DND-41 (cell line): ENCODE results near the gene TMPRSS4.

Experiments
- CTCF ChIP-seq: IDR thresholded peaks from 2 replicates; pipeline ENCODE4 v1.5.1; 2012; ENCODE audit warnings: borderline replicate concordance, low read length, moderate library complexity, mild to moderate bottlenecking; ENCODE audit not compliant: poor library complexity, severe bottlenecking; ENCODE audit errors: extremely low read depth
- EZH2 ChIP-seq: IDR thresholded peaks from 3 replicates; pipeline ENCODE4 v1.6.1; 2012; ENCODE audit warnings: borderline replicate concordance, low read depth, mild to moderate bottlenecking, moderate library complexity, low read length, inconsistent platforms; ENCODE audit not compliant: severe bottlenecking

GRCh38 chr11:118076754-118077281 lies at the start of gene TMPRSS4:
- TF ChIP-seq CTCF (no peak), EZH2 (no peak)
